GM19397 (cell line): ENCODE results near the gene GRHPR.
"Not testable (repeated sequence)": the region's sequence is repeated elsewhere in the genome, so short reads cannot be mapped to it uniquely, and the experiment has no call there.

ENCODE experiments used
- ATAC-seq: cut with Tn5 transposase; IDR thresholded peaks from one replicate; pipeline ENCODE4 v1.9.1; 2021; ENCODE audit warnings: mild to moderate bottlenecking, moderate library complexity; ENCODE audit not compliant: unreplicated experiment

The GRHPR gene

GRCh38 chr9:37420271-37421215 lies 2.0 kb upstream of the GRHPR start:
- no peak for ATAC-seq

GRCh38 chr9:37421914-37422288 lies 595 bp upstream of the GRHPR start:
- no peak for ATAC-seq

- ATAC-seq: no peak
Measured at GRCh38 chr9:37423508-37423907, 1.0 kb downstream of the GRHPR start.

GRCh38 chr9:37424204-37424685 lies 1.7 kb downstream of the GRHPR start:
- ATAC-seq: no peak

GRCh38 chr9:37424686-37425297 lies 2.3 kb downstream of the GRHPR start:
- ATAC-seq: no peak

- ATAC-seq: no peak
Measured at GRCh38 chr9:37425298-37425752, 2.8 kb downstream of the GRHPR start.

GRCh38 chr9:37426431-37426830 lies 3.9 kb downstream of the GRHPR start:
- not testable (repeated sequence) for ATAC-seq

GRCh38 chr9:37426846-37427245 lies 4.3 kb downstream of the GRHPR start:
- ATAC-seq: no peak

- ATAC-seq: no peak
Measured at GRCh38 chr9:37428345-37428744, 5.8 kb downstream of the GRHPR start.

- ATAC-seq: no peak
Measured at GRCh38 chr9:37429441-37430285, 7.2 kb downstream of the GRHPR start.

GRCh38 chr9:37430841-37431597 lies 8.5 kb downstream of the GRHPR start:
- no peak for ATAC-seq

GRCh38 chr9:37432020-37432419 lies 9.5 kb downstream of the GRHPR start:
- no peak for ATAC-seq

- no peak for ATAC-seq
Measured at GRCh38 chr9:37433867-37434371, 11.4 kb downstream of the GRHPR start.

- no peak for ATAC-seq
Measured at GRCh38 chr9:37436540-37436939, 14.0 kb downstream of the GRHPR start.

GRCh38 chr9:37437010-37437409 lies 14.5 kb downstream of the GRHPR start:
- ATAC-seq: no peak

- ATAC-seq: no peak
Measured at GRCh38 chr9:37437621-37438020, 15.1 kb downstream of the GRHPR start.

GRCh38 chr9:37438359-37438758 lies 15.9 kb downstream of the GRHPR start:
- no peak for ATAC-seq

GRCh38 chr9:37441776-37442370 lies 19.4 kb downstream of the GRHPR start:
- ATAC-seq: no peak

- no peak for ATAC-seq
Measured at GRCh38 chr9:37442556-37442955, 20.1 kb downstream of the GRHPR start.

GRCh38 chr9:37443566-37443965 lies 21.1 kb downstream of the GRHPR start:
- ATAC-seq: no peak
